K562 (cell line): ENCODE results near the gene ATP2A3. TPM values are rescaled to one million over a fixed set of nuclear protein-coding genes. Genes with fewer than 3 reads are reported as not detected.

Source experiments
- CEBPG ChIP-seq, 3 experiments: fragments of 200-800 bp in 1 of 3; sonication (Bioruptor generic) in 1 of 3; sonication (generic) in 1 of 3; formaldehyde crosslinking in 1 of 3; IDR thresholded peaks in 2 of 3; conservative IDR thresholded peaks in 1 of 3; 2 replicates each; pipeline versions ENCODE4 v1.6.1 to v1.8.0; 2016 to 2022; ENCODE audit warnings: missing compliant biosample characterization in 2 of 3, missing genetic modification characterization in 2 of 3, mild to moderate bottlenecking in 1 of 3, missing genetic modification reagents in 1 of 3
- E2F3 ChIP-seq: fragments of 250-450 bp; sonication (Bioruptor Pico); IDR thresholded peaks from 2 replicates; pipeline ENCODE4 v1.4.0; 2020; ENCODE audit warnings: mild to moderate bottlenecking
- ETV1 ChIP-seq: fragments of 450-650 bp; conservative IDR thresholded peaks from 2 replicates; pipeline ENCODE4 v1.6.1; 2016; ENCODE audit warnings: missing genetic modification characterization, control low read depth, low read depth, missing compliant biosample characterization
- FOS ChIP-seq: IDR thresholded peaks from 3 replicates; pipeline ENCODE4 v1.6.1; 2011; ENCODE audit not compliant: insufficient read length; ENCODE audit errors: extremely low read depth
- JUNB ChIP-seq: fragments of 450-650 bp; formaldehyde crosslinking; conservative IDR thresholded peaks from 2 replicates; pipeline ENCODE4 v1.4.0; 2020; ENCODE audit warnings: mild to moderate bottlenecking
- MEF2A ChIP-seq: IDR thresholded peaks from 2 replicates; pipeline ENCODE4 v1.6.1; 2011; ENCODE audit warnings: low read depth, mild to moderate bottlenecking, low read length, moderate library complexity; ENCODE audit not compliant: control insufficient read depth
- MNT ChIP-seq, 2 experiments: fragments of 450-650 bp; conservative IDR thresholded peaks; 2 replicates each; pipeline ENCODE4 v1.6.1; 2017; ENCODE audit warnings: mild to moderate bottlenecking in 2 of 2, moderate library complexity in 2 of 2
- NFIX ChIP-seq: fragments of 250-450 bp; sonication (Bioruptor Pico); IDR thresholded peaks from 2 replicates; pipeline ENCODE4 v1.4.0; 2020; ENCODE audit warnings: low read depth, mild to moderate bottlenecking, moderate library complexity
- NR2C1 ChIP-seq, 2 experiments: fragments of 450-650 bp; IDR thresholded peaks; 2 replicates each; pipeline ENCODE4 v1.6.1; 2017; ENCODE audit warnings: mild to moderate bottlenecking in 2 of 2, antibody characterized with exemption in 1 of 2, inconsistent platforms in 1 of 2, missing compliant biosample characterization in 1 of 2, missing genetic modification characterization in 1 of 2
- POLR3G ChIP-seq: IDR thresholded peaks from 2 replicates; pipeline ENCODE4 v1.6.1; 2011; ENCODE audit not compliant: insufficient read length, insufficient replicate concordance; ENCODE audit errors: extremely low read depth
- SMAD4 ChIP-seq: fragments of 250-450 bp; sonication (Bioruptor Pico); conservative IDR thresholded peaks from 2 replicates; pipeline ENCODE4 v1.8.0; 2021; ENCODE audit warnings: inconsistent platforms, mild to moderate bottlenecking, moderate library complexity
- TAL1 ChIP-seq: fragments of 450-650 bp; IDR thresholded peaks from 2 replicates; pipeline ENCODE4 v1.6.1; 2016; ENCODE audit warnings: mild to moderate bottlenecking
- TARDBP ChIP-seq: fragments of 450-650 bp; IDR thresholded peaks from 2 replicates; pipeline ENCODE4 v1.6.1; 2016
- ZNF644 ChIP-seq: fragments of 200-800 bp; sonication (Bioruptor generic); IDR thresholded peaks from 2 replicates; pipeline ENCODE4 v1.6.1; 2016; ENCODE audit warnings: low read depth, missing genetic modification characterization, missing compliant biosample characterization
- ZNF699 ChIP-seq: fragments of 250-450 bp; sonication (Bioruptor Pico); IDR thresholded peaks from 2 replicates; pipeline ENCODE4 v1.8.0; 2021; ENCODE audit warnings: mild to moderate bottlenecking, moderate library complexity; ENCODE audit not compliant: insufficient replicate concordance
- polyA plus RNA-seq, 8 experiments: library from polyadenylated mRNA; depleted of rRNA in 4 of 8; stranded (reverse) in 5 of 8; unstranded in 3 of 8; fragments of >200 nt; fragmentation: Nextera tagmentation in 2 of 8; fragmentation: Illumina TruSeq in 1 of 8; extraction: Ambion mirVana in 2 of 8; extraction: Trizol in 1 of 8; gene quantifications; 2 replicates each; pipeline versions ENCODE4 v1.2.1 to v1.2.3, GENCODE V29; 2011 to 2014; ENCODE audit warnings: inconsistent platforms in 1 of 8, missing spikeins in 1 of 8
- total RNA-seq, 7 experiments: library from RNA; depleted of rRNA in 6 of 7; stranded (reverse); fragments of >200 nt in 6 of 7; fragmentation: Illumina TruSeq in 2 of 7; extraction: Trizol in 2 of 7; gene quantifications; 2 replicates each; pipeline versions ENCODE4 v1.2.1 to v1.2.3, GENCODE V29; 2011 to 2021; ENCODE audit warnings: low replicate concordance in 1 of 7
- TF ChIP-seq, protein P1 (sequence below): sonication (generic); formaldehyde crosslinking; IDR thresholded peaks from 2 replicates; pipeline ENCODE4 v1.8.0; 2022; ENCODE audit warnings: mild to moderate bottlenecking, missing genetic modification reagents
- TF ChIP-seq, protein P2 (sequence below): sonication (generic); formaldehyde crosslinking; IDR thresholded peaks from 2 replicates; pipeline ENCODE4 v1.8.0; 2023; ENCODE audit warnings: missing genetic modification reagents, mild to moderate bottlenecking, borderline replicate concordance
- TF ChIP-seq, protein P3 (sequence below), 2 experiments: fragments of 450-650 bp; IDR thresholded peaks; 2 replicates each; pipeline ENCODE4 v1.6.1; 2016

Gene ATP2A3
- total and polyA plus RNA-seq, 9 of the 15 experiments (the other 6 are each of a cell fraction or from before 2014, with no cell fraction given): 0.65 to 103 (median 31.3) TPM

- no peak for TF ChIP-seq CEBPG (CRISPR knock-in tag; IDR thresholded peaks at IDR 0.05)
- no peak for TF ChIP-seq CEBPG (tag; conservative IDR thresholded peaks at IDR 0.05 in 1 of 2, IDR thresholded peaks at IDR 0.05 in 1 of 2)
- no peak for TF ChIP-seq ZNF699 (CRISPR knock-in tag)
- TF ChIP-seq NFIX: no peak
- TF ChIP-seq TAL1: no peak
- TF ChIP-seq MEF2A: no peak
- TF ChIP-seq, protein P1, sequence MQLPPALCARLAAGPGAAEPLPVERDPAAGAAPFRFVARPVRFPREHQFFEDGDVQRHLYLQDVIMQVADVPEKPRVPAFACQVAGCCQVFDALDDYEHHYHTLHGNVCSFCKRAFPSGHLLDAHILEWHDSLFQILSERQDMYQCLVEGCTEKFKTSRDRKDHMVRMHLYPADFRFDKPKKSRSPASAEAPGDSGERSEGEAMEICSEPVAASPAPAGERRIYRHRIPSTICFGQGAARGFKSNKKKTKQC (CRISPR knock-in tag): no peak
- no peak for TF ChIP-seq E2F3
- TF ChIP-seq JUNB (CRISPR knock-in tag): no peak
- TF ChIP-seq ZNF644 (tag): no peak
- TF ChIP-seq SMAD4 (CRISPR knock-in tag): no peak
- no peak for TF ChIP-seq NR2C1 (IDR thresholded peaks at IDR 0.05)
- no peak for TF ChIP-seq NR2C1 (tag; IDR thresholded peaks at IDR 0.05)
- peak; percentile 47 for TF ChIP-seq FOS
- no peak for TF ChIP-seq ETV1 (tag)
- TF ChIP-seq, protein P2, sequence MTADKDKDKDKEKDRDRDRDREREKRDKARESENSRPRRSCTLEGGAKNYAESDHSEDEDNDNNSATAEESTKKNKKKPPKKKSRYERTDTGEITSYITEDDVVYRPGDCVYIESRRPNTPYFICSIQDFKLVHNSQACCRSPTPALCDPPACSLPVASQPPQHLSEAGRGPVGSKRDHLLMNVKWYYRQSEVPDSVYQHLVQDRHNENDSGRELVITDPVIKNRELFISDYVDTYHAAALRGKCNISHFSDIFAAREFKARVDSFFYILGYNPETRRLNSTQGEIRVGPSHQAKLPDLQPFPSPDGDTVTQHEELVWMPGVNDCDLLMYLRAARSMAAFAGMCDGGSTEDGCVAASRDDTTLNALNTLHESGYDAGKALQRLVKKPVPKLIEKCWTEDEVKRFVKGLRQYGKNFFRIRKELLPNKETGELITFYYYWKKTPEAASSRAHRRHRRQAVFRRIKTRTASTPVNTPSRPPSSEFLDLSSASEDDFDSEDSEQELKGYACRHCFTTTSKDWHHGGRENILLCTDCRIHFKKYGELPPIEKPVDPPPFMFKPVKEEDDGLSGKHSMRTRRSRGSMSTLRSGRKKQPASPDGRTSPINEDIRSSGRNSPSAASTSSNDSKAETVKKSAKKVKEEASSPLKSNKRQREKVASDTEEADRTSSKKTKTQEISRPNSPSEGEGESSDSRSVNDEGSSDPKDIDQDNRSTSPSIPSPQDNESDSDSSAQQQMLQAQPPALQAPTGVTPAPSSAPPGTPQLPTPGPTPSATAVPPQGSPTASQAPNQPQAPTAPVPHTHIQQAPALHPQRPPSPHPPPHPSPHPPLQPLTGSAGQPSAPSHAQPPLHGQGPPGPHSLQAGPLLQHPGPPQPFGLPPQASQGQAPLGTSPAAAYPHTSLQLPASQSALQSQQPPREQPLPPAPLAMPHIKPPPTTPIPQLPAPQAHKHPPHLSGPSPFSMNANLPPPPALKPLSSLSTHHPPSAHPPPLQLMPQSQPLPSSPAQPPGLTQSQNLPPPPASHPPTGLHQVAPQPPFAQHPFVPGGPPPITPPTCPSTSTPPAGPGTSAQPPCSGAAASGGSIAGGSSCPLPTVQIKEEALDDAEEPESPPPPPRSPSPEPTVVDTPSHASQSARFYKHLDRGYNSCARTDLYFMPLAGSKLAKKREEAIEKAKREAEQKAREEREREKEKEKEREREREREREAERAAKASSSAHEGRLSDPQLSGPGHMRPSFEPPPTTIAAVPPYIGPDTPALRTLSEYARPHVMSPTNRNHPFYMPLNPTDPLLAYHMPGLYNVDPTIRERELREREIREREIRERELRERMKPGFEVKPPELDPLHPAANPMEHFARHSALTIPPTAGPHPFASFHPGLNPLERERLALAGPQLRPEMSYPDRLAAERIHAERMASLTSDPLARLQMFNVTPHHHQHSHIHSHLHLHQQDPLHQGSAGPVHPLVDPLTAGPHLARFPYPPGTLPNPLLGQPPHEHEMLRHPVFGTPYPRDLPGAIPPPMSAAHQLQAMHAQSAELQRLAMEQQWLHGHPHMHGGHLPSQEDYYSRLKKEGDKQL (CRISPR knock-in tag): no peak
- TF ChIP-seq, protein P3, sequence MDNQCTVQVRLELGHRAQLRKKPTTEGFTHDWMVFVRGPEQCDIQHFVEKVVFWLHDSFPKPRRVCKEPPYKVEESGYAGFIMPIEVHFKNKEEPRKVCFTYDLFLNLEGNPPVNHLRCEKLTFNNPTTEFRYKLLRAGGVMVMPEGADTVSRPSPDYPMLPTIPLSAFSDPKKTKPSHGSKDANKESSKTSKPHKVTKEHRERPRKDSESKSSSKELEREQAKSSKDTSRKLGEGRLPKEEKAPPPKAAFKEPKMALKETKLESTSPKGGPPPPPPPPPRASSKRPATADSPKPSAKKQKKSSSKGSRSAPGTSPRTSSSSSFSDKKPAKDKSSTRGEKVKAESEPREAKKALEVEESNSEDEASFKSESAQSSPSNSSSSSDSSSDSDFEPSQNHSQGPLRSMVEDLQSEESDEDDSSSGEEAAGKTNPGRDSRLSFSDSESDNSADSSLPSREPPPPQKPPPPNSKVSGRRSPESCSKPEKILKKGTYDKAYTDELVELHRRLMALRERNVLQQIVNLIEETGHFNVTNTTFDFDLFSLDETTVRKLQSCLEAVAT (IDR thresholded peaks at IDR 0.05): no peak
- TF ChIP-seq MNT (conservative IDR thresholded peaks at IDR 0.05): peak in 1 of 2 experiments; percentile 62; a peak in 3 of 4 replicates
- no peak for TF ChIP-seq TARDBP
- no peak for TF ChIP-seq POLR3G
Measured at GRCh38 chr17:3893003-3893719, 71.1 kb downstream of the ATP2A3 start, which contains the start of gene CAMKK1 (continued).
